Measurements from ENCODE around the gene CAB39L. TPM values are rescaled to one million over a fixed set of nuclear protein-coding genes. Genes with fewer than 3 reads are reported as not detected.

CAB39L gene
- total and polyA plus RNA-seq, 9 of the 15 experiments (the other 6 are each of a cell fraction or from before 2014, with no cell fraction given): 1.1 to 4.2 (median 2.6) TPM

DNA sequence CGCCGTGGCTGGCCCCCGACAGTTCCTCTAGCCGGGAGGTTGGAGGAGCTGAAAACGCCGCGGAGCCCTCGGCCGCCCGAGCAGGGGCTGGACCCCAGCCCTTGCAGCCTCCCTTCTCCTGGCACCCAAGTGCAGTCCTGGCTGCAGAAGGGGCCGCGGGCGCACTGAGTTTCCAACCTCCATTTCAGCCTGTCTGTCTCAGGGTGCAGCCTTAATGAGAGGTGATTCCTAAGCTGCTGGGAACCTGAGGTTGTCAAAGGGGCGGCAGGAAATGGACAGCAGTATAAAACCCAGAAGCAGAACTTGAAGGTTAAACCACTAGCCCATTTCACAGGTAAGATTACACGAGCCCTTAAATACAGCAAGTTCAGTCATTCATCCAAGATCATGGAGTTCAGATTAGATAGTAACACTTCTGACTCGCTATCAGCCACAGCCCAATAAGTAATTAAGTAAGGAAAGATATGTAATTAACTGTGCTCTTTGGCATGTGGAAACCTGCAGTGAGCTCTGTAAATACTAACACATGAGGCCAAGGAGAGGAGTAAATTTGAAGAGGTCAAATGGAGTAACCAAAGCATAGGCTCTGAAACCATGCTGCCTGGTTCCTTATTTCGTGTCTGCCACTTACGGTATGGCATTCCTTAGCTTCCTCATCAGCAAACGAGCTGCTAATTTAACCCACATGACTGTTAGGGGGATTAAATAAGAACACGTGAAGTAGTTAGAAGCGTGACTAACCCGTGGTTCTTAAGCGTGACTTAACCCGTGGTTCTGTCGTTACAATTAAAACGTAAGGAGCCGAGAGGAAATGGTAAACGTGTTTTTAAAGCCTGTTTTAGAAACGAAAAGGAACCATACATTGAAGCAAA lies 896 bp upstream of the CAB39L start (continued):
- TF ChIP-seq, protein P1, sequence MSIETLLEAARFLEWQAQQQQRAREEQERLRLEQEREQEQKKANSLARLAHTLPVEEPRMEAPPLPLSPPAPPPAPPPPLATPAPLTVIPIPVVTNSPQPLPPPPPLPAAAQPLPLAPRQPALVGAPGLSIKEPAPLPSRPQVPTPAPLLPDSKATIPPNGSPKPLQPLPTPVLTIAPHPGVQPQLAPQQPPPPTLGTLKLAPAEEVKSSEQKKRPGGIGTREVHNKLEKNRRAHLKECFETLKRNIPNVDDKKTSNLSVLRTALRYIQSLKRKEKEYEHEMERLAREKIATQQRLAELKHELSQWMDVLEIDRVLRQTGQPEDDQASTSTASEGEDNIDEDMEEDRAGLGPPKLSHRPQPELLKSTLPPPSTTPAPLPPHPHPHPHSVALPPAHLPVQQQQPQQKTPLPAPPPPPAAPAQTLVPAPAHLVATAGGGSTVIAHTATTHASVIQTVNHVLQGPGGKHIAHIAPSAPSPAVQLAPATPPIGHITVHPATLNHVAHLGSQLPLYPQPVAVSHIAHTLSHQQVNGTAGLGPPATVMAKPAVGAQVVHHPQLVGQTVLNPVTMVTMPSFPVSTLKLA (conservative IDR thresholded peaks at IDR 0.05): 0 out of 4 replicates have a peak, but pooled peaks have one; percentile 29 to 41
- TF ChIP-seq, protein P2, sequence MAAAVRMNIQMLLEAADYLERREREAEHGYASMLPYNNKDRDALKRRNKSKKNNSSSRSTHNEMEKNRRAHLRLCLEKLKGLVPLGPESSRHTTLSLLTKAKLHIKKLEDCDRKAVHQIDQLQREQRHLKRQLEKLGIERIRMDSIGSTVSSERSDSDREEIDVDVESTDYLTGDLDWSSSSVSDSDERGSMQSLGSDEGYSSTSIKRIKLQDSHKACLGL (CRISPR knock-in tag; IDR thresholded peaks at IDR 0.05; ENCODE audit: borderline replicate concordance, poor library complexity, severe bottlenecking): no peak
- TF ChIP-seq NR2C2 (CRISPR knock-in tag; IDR thresholded peaks at IDR 0.05) (no peak), NR2C2 (tag; IDR thresholded peaks at IDR 0.05) (peak; percentile 93), KDM5B (IDR thresholded peaks at IDR 0.05; ENCODE audit: insufficient replicate concordance, low read depth, low read length) (peak; percentile 3), YY1 (IDR thresholded peaks at IDR 0.05; ENCODE audit: borderline replicate concordance in 1 of 3, control insufficient read depth in 1 of 3, extremely low read depth in 1 of 3, insufficient read depth in 3 of 3, insufficient read length in 1 of 3, insufficient replicate concordance in 2 of 3, low read depth in 1 of 3, low read length in 2 of 3) (peak in 1 of 3 experiments; percentile 31), SMAD2 (IDR thresholded peaks at IDR 0.05; ENCODE audit: low read depth, low read length) (no peak), BHLHE40 (IDR thresholded peaks at IDR 0.05; ENCODE audit: low read length) (peak; percentile 55; the same call in 1 of the 2 replicates), DDX20 (tag; IDR thresholded peaks at IDR 0.05; ENCODE audit: low read depth) (no peak), ZNF589 (CRISPR knock-in tag; IDR thresholded peaks at IDR 0.05; ENCODE audit: low read depth) (0 out of 2 replicates have a peak, but pooled peaks have one; percentile 20), RBBP5 (IDR thresholded peaks at IDR 0.05; ENCODE audit: borderline replicate concordance, insufficient read depth, low read length, poor library complexity, severe bottlenecking) (peak; percentile 14), ZNF785 (CRISPR knock-in tag; IDR thresholded peaks at IDR 0.05) (no peak), NBN (IDR thresholded peaks at IDR 0.05; ENCODE audit: low read depth) (no peak), CAMTA2 (CRISPR knock-in tag; conservative IDR thresholded peaks at IDR 0.05) (no peak), PHTF2 (CRISPR knock-in tag; IDR thresholded peaks at IDR 0.05) (no peak)
- TF ChIP-seq, protein P3, sequence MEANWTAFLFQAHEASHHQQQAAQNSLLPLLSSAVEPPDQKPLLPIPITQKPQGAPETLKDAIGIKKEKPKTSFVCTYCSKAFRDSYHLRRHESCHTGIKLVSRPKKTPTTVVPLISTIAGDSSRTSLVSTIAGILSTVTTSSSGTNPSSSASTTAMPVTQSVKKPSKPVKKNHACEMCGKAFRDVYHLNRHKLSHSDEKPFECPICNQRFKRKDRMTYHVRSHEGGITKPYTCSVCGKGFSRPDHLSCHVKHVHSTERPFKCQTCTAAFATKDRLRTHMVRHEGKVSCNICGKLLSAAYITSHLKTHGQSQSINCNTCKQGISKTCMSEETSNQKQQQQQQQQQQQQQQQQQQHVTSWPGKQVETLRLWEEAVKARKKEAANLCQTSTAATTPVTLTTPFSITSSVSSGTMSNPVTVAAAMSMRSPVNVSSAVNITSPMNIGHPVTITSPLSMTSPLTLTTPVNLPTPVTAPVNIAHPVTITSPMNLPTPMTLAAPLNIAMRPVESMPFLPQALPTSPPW (CRISPR knock-in tag; IDR thresholded peaks at IDR 0.05): peak; percentile 48
- TF ChIP-seq, protein P4, sequence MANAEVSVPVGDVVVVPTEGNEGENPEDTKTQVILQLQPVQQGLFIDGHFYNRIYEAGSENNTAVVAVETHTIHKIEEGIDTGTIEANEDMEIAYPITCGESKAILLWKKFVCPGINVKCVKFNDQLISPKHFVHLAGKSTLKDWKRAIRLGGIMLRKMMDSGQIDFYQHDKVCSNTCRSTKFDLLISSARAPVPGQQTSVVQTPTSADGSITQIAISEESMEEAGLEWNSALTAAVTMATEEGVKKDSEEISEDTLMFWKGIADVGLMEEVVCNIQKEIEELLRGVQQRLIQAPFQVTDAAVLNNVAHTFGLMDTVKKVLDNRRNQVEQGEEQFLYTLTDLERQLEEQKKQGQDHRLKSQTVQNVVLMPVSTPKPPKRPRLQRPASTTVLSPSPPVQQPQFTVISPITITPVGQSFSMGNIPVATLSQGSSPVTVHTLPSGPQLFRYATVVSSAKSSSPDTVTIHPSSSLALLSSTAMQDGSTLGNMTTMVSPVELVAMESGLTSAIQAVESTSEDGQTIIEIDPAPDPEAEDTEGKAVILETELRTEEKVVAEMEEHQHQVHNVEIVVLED (CRISPR knock-in tag; IDR thresholded peaks at IDR 0.05): no peak

Measured in K562 (cell line).